ENCODE measurements around the gene IPCEF1. TPM values are rescaled to one million over a fixed set of nuclear protein-coding genes. Genes with fewer than 3 reads are reported as not detected.

Gene IPCEF1
- total RNA-seq, 1 donor = 0.54 TPM

DNA sequence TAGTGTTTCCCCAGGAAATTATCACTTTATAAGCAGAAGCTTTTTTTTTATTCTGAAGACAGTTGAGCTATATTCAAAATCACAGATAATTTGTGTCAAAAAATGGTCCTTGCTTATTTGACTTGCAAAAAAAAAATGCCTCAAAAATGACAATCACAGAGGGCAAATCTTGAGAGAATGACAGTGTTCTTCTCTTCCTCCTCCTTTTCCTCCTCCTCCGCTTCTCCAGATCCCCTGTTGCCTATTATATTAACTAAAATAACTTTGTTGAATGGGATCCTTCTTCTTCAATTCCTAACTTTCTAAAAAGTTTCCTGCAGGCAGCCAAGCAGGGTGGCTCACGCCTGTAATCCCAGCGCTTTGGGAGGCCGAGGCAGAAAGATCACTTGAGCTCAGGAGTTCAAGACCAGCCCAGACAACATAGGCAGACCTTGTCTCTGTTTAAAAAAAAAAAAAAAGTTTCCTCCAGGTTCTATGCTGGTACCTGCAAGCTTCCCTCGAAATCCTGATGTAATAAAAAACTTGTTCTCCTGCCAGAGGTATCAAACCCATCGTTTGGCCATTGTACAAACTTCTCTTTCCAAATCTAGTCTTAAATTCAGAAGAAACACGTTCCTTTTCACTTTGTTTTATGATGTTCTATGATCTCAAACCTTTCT, 128.6 kb downstream of the IPCEF1 start:
- TF ChIP-seq, protein P1, sequence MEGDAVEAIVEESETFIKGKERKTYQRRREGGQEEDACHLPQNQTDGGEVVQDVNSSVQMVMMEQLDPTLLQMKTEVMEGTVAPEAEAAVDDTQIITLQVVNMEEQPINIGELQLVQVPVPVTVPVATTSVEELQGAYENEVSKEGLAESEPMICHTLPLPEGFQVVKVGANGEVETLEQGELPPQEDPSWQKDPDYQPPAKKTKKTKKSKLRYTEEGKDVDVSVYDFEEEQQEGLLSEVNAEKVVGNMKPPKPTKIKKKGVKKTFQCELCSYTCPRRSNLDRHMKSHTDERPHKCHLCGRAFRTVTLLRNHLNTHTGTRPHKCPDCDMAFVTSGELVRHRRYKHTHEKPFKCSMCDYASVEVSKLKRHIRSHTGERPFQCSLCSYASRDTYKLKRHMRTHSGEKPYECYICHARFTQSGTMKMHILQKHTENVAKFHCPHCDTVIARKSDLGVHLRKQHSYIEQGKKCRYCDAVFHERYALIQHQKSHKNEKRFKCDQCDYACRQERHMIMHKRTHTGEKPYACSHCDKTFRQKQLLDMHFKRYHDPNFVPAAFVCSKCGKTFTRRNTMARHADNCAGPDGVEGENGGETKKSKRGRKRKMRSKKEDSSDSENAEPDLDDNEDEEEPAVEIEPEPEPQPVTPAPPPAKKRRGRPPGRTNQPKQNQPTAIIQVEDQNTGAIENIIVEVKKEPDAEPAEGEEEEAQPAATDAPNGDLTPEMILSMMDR (IDR thresholded peaks at IDR 0.05; ENCODE audit: insufficient read depth, low read length) = no peak
- H3K4me3 ChIP-seq (ENCODE audit: low read depth, low read length) = no peak overlapping the region

DNA sequence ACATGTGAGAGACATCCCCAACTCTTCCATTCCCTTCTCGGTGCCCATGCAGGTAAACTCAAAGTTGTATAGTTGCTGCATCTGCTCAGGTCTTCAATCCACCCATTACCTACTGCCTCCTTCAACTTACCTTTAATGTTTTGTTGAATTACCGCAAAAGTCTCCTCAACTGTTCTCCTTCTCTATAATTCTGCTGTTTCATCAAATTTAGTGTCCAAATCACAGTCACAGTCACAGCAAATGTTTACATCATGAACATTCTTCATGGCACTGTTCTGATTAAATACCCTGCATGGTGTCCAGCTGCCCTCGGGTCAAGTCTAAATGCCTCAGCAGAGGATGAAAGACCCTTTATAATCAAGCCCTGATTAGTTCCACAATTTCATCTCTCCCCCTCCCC, 130.1 kb downstream of the IPCEF1 start:
- TF ChIP-seq, protein P1 (IDR thresholded peaks at IDR 0.05; ENCODE audit: insufficient read depth, low read length) = no peak
- H3K4me3 ChIP-seq (ENCODE audit: low read depth, low read length) = no peak overlapping the region
- no peak for DNase-seq (ENCODE audit: low read depth)

More for the DNA sequence above, 128.6 kb downstream of the IPCEF1 start:
- DNase-seq (ENCODE audit: low read depth) = no peak

DNA sequence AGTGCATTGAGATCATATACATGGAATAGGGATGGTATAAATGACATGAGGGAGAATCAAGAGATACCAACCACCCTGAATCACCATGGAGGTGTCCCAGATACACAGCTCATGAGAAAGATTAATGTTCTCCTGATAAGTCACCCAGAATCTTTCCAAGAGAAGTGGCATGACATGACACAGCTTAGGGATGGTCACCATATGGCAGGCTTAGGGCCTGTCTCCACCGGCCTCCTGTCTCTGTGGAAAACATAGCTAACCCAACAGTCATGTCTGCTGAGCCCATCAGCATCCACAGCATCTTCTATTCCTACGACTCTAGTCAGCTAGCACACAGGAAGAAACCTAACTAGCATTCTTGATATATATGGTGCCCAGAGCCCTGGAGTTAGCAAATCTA, 133.3 kb downstream of the IPCEF1 start:
- DNase-seq (ENCODE audit: low read depth) = no peak
- TF ChIP-seq, protein P1 (IDR thresholded peaks at IDR 0.05; ENCODE audit: insufficient read depth, low read length) = no peak
- no peak overlapping the region for H3K4me3 ChIP-seq (ENCODE audit: low read depth, low read length)

DNA sequence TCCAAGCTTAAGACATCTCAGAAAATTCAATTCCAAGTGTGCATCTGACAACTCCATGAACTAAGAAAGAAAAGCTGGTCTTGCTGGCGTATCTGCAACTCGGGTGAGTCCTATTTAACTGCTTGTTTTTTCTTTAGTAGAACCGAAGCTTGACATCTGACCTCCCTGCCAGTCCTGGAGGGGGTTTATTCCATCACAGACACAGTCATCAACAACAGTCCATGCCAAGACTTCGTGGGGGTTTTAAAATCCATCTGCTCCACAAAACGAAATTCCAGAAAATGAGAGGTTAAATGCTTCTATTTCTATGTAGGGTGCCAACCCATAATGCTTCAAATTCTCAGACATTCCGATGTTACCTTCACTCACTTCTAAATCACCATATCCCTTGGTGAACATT, 133.9 kb downstream of the IPCEF1 start:
- TF ChIP-seq, protein P1 (IDR thresholded peaks at IDR 0.05; ENCODE audit: insufficient read depth, low read length) = no peak
- no peak for DNase-seq (ENCODE audit: low read depth)
- H3K4me3 ChIP-seq (ENCODE audit: low read depth, low read length) = no peak overlapping the region

DNA sequence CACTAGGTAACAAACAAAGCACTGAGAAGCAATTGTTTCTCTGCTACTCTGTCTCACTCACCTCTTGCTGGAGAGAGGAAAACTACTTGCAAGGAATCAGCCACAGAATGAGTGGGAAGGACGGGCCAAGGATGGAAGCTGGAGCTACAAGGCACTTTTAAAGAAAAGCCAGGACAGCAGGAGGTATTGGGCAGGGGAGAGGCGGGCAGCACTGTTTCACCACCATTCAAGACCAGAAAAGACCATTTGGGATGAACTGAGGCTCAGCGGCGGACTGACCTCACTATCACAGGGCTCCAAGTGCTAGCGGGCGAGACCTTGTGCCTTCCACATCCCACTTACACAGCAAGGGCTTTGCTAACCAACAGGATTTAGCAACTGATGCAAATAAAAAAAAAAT, 137.4 kb downstream of the IPCEF1 start:
- TF ChIP-seq, protein P1 (IDR thresholded peaks at IDR 0.05; ENCODE audit: insufficient read depth, low read length) = no peak
- DNase-seq (ENCODE audit: low read depth) = no peak
- no peak overlapping the region for H3K4me3 ChIP-seq (ENCODE audit: low read depth, low read length)

DNA sequence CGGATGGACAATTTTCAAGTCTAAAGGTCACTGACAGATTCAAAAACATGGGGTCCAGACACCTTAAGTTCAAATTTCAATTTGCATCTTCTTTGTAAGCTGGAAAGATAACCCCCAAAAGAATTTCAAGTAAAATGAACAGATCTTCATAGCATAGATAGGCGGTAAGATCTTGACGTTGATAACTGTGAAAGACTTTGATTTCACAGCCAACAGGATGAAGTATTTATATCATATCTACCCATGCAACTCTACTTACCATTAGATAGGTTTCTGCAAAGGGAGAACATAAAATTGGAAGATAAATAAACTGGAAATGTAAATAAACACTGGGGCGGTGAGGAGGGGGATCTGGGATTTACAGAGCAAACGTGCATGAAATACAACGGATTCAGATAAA, 137.8 kb downstream of the IPCEF1 start:
- no peak for DNase-seq (ENCODE audit: low read depth)
- no peak overlapping the region for H3K4me3 ChIP-seq (ENCODE audit: low read depth, low read length)
- TF ChIP-seq, protein P1 (IDR thresholded peaks at IDR 0.05; ENCODE audit: insufficient read depth, low read length) = no peak

DNA sequence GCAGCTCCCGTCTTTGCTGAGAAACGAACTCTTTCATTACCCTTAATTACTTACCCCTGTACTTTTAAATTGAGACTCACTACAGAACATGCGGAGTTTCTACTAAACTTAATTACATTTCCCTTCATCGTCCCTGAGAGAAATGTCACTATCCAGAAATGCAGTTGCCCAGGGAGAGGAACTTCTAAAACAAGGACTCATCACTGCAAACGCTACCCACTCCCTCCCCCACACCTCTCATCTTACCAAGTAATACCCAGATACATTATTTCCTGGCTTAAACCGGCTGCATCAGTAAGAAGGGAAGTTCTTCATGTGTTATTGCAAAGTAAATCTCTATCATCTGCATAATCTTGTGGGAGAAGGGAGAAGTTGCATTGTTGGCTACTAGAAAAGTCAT, 138.3 kb downstream of the IPCEF1 start:
- no peak for DNase-seq (ENCODE audit: low read depth)
- no peak overlapping the region for H3K4me3 ChIP-seq (ENCODE audit: low read depth, low read length)
- TF ChIP-seq, protein P1 (IDR thresholded peaks at IDR 0.05; ENCODE audit: insufficient read depth, low read length) = no peak

All from fibroblast of the aortic adventitia (primary cell).